T-helper 2 cell treated with Interferon-gamma antibody and Interleukin-4, amounts not matched to agents 100 ng/mL and 5 ng/mL, for 36 hours (primary cell): ENCODE measurements around the gene ADGB. TPM values are rescaled to one million over a fixed set of nuclear protein-coding genes. Genes with fewer than 3 reads are reported as not detected.

ENCODE experiments used
- intact Hi-C: fragments of 100-400 bp; cut with micrococcal nuclease; formaldehyde crosslinking; loops from one replicate; pipeline ENCODE4 v1.15.1; 2023
- total RNA-seq: library from RNA; stranded (reverse); gene quantifications from 2 replicates; pipeline ENCODE4 v1.2.3, GENCODE V29; 2022

The ADGB gene
- total RNA-seq, 1 donor from 2014 or later = not detected

GRCh38 chr6:146634022-146634421, 35.2 kb downstream of the ADGB start:
- intact Hi-C loops = no loop called here

GRCh38 chr6:146635165-146635564, 36.4 kb downstream of the ADGB start:
- intact Hi-C loops = no loop called here

- intact Hi-C loops = no loop called here
Measured at GRCh38 chr6:146636481-146636880, 37.7 kb downstream of the ADGB start.

GRCh38 chr6:146642921-146643320, 44.1 kb downstream of the ADGB start:
- intact Hi-C loops = no loop called here

- intact Hi-C loops = no loop called here
Measured at GRCh38 chr6:146650799-146651481, 52.2 kb downstream of the ADGB start.

- intact Hi-C loops = no loop called here
Measured at GRCh38 chr6:146651482-146651863, 52.7 kb downstream of the ADGB start.

GRCh38 chr6:146657432-146657831, 58.7 kb downstream of the ADGB start:
- intact Hi-C loops = no loop called here

- intact Hi-C loops = no loop called here
Measured at GRCh38 chr6:146664871-146665360, 66.1 kb downstream of the ADGB start.

GRCh38 chr6:146666909-146667308, 68.1 kb downstream of the ADGB start:
- intact Hi-C loops = no loop called here

GRCh38 chr6:146670161-146670560, 71.4 kb downstream of the ADGB start:
- intact Hi-C loops = no loop called here

- intact Hi-C loops = no loop called here
Measured at GRCh38 chr6:146673069-146673468, 74.3 kb downstream of the ADGB start.

- intact Hi-C loops = no loop called here
Measured at GRCh38 chr6:146679386-146679785, 80.6 kb downstream of the ADGB start.

GRCh38 chr6:146682919-146683318, 84.1 kb downstream of the ADGB start:
- intact Hi-C loops = no loop called here

GRCh38 chr6:146689806-146690205, 91.0 kb downstream of the ADGB start:
- intact Hi-C loops = no loop called here

- intact Hi-C loops = no loop called here
Measured at GRCh38 chr6:146693342-146693741, 94.6 kb downstream of the ADGB start.

- intact Hi-C loops = no loop called here
Measured at GRCh38 chr6:146697921-146698320, 99.1 kb downstream of the ADGB start.

GRCh38 chr6:146700078-146700686, 101.4 kb downstream of the ADGB start:
- intact Hi-C loops = loop anchor here (1.0 to 5.0 kb wide), 3 partner anchors 75 to 773 kb away; partner anchors contain the start of gene RAB32

- intact Hi-C loops = loop anchor here (5.0 kb wide), 2 partner anchors 159 to 774 kb away; partner anchors contain the start of gene RAB32
Measured at GRCh38 chr6:146701632-146702031, 102.9 kb downstream of the ADGB start.

- intact Hi-C loops = no loop called here
Measured at GRCh38 chr6:146709036-146709622, 110.4 kb downstream of the ADGB start.

GRCh38 chr6:146719387-146719786, 120.6 kb downstream of the ADGB start:
- intact Hi-C loops = no loop called here

GRCh38 chr6:146739696-146740095, 140.9 kb downstream of the ADGB start:
- intact Hi-C loops = no loop called here

- intact Hi-C loops = no loop called here
Measured at GRCh38 chr6:146741609-146742008, 142.8 kb downstream of the ADGB start.
